ENCODE data around the gene NEXMIF. TPM values are rescaled to one million over a fixed set of nuclear protein-coding genes. Genes with fewer than 3 reads are reported as not detected.

Gene NEXMIF
- polyA plus RNA-seq, 1 donor from 2014 or later: 12.8 TPM

Small RNA genes within 50 kb of the gene (small RNA-seq; reads per million reads assigned to genes)
- gene AL139395.1: 0 reads per million in 3 experiments

Other genes with a start within 250 kb of the NEXMIF start
- 15.1 and 25.1 TPM in 2 replicates for gene ABCB7, start 230.8 kb upstream of the NEXMIF start, polyA plus RNA-seq

All from neural cell (in vitro differentiated cells).